ENCODE measurements around the gene CBARP. TPM values are rescaled to one million over a fixed set of nuclear protein-coding genes. Genes with fewer than 3 reads are reported as not detected.

CBARP gene
- total and polyA plus RNA-seq, 7 experiments from 2014 or later, result 0.15 to 0.27 TPM; not detected in 5

- H3K9me3 Mint-ChIP-seq, result peaks cover 0 to 3% (median 0%) of the 10 kb centered on the region in 11 donors
- ATAC-seq, result peak; percentile 56
- peaks cover 7 to 37% (median 15%) of the 10 kb centered on the region in 7 donors for H3K4me1 Mint-ChIP-seq
- H3K36me3 Mint-ChIP-seq, result peaks cover 0 to 2% (median 0%) of the 10 kb centered on the region in 5 donors
- peak overlapping the region in 8 of 9 donors; percentile 61 to 94 (median 80) for H3K27ac Mint-ChIP-seq
- Histone ChIP-seq H3K9me3 (ENCODE audit: control insufficient read depth in 2 of 3, low read length in 3 of 3) (no peaks in the 10 kb centered on the region), H3K27me3 (ENCODE audit: control insufficient read depth in 2 of 2, insufficient read depth in 2 of 2, low read length in 2 of 2) (no peaks in the 10 kb centered on the region), H3K27ac (ENCODE audit: low read depth, low read length) (peak overlapping the region; percentile 42), H3K36me3 (ENCODE audit: control insufficient read depth in 2 of 3, insufficient read depth in 3 of 3, low read length in 3 of 3) (no peaks in the 10 kb centered on the region), H3K4me3 (ENCODE audit: low read length) (no peak overlapping the region), H3K4me1 (ENCODE audit: control insufficient read depth in 2 of 2, insufficient read depth in 2 of 2, low read length in 2 of 2) (peaks cover 29 to 33% of the 10 kb centered on the region in 2 donors)
- DNase-seq, result peak; percentile 75 to 88 (median 83)
- ChIA-PET POLR2A (interaction anchor here (0.6 to 7.7 kb wide), 14 partner anchors 9 to 538 kb away, joined by 3 to 366 read pairs (median 3); partner anchors contain the start of genes ARHGAP45, CIRBP and FAM174C), CTCF (interaction anchor here (0.6 to 4.8 kb wide), 20 partner anchors 9 to 213 kb away, joined by 3 to 164 read pairs (median 6); partner anchors contain the start of genes CIRBP, FAM174C and NDUFS7)
- H3K27me3 Mint-ChIP-seq, result peaks cover 0 to 10% (median 0%) of the 10 kb centered on the region in 5 donors
- intact Hi-C loops (cut with micrococcal nuclease), result loop anchor here (1.0 to 10.0 kb wide), 7 partner anchors 22 to 579 kb away; partner anchors contain the start of genes DAZAP1 (in 1 of the 2), GAMT (in 1 of the 2), PTBP1 (in 1 of the 2) and RNF126 (in 1 of the 2)
- H3K4me3 Mint-ChIP-seq, result peak overlapping the region in 8 of 10 donors; percentile 19 to 87 (median 62)
Observed at GRCh38 chr19:1243768-1244692, 6.2 kb upstream of the CBARP start.

- peak; percentile 76 to 91 (median 85) for DNase-seq
- Histone ChIP-seq H3K9me3 (ENCODE audit: control insufficient read depth in 2 of 3, low read length in 3 of 3) (no peaks in the 10 kb centered on the region), H3K4me1 (ENCODE audit: control insufficient read depth in 2 of 2, insufficient read depth in 2 of 2, low read length in 2 of 2) (peaks cover 29 to 33% of the 10 kb centered on the region in 2 donors), H3K4me3 (ENCODE audit: low read length) (peak within 1 kb of the TSS; percentile 57), H3K36me3 (ENCODE audit: control insufficient read depth in 2 of 3, insufficient read depth in 3 of 3, low read length in 3 of 3) (no peaks in the 10 kb centered on the region), H3K27me3 (ENCODE audit: control insufficient read depth in 2 of 2, insufficient read depth in 2 of 2, low read length in 2 of 2) (no peaks in the 10 kb centered on the region), H3K27ac (ENCODE audit: low read depth, low read length) (peak within 1 kb of the TSS; percentile 82)
- peak within 1 kb of the TSS; percentile 86 to 96 (median 90) for H3K4me3 Mint-ChIP-seq
- intact Hi-C loops (cut with micrococcal nuclease), result loop anchor here (1.0 to 10.0 kb wide), 14 partner anchors 28 to 577 kb away; partner anchors contain the start of genes RNU6-2 (in 2 of the 2), TMEM259 (in 2 of the 2), ARHGAP45 (in 1 of the 2) and CIRBP (in 1 of the 2)
- H3K9me3 Mint-ChIP-seq, result peaks cover 0 to 3% (median 0%) of the 10 kb centered on the region in 11 donors
- ATAC-seq, result peak; percentile 74
- POLR2A ChIA-PET, result interaction anchor here (0.6 to 7.7 kb wide), 5 partner anchors 21 to 378 kb away, joined by 3 to 366 read pairs (median 3); partner anchors contain the start of genes CIRBP and FAM174C
- CTCF ChIA-PET, result interaction anchor here (1.3 kb wide), 1 partner anchor 25 kb away, joined by 3 read pairs; no protein-coding TSS in a partner anchor
- H3K36me3 Mint-ChIP-seq, result peaks cover 0 to 2% (median 0%) of the 10 kb centered on the region in 5 donors
- peaks cover 4 to 18% (median 9%) of the 10 kb centered on the region in 5 donors for H3K27me3 Mint-ChIP-seq
- H3K27ac Mint-ChIP-seq, result peak within 1 kb of the TSS; percentile 81 to 96 (median 93)
- H3K4me1 Mint-ChIP-seq, result peaks cover 16 to 47% (median 25%) of the 10 kb centered on the region in 7 donors
Observed at GRCh38 chr19:1241417-1242095, 3.8 kb upstream of the CBARP start, which contains the start of gene ATP5F1D. TSS of gene ATP5F1D (plus strand) at chr19:1241751. CDS start at chr19:1241851, 100 bp downstream.

DNA sequence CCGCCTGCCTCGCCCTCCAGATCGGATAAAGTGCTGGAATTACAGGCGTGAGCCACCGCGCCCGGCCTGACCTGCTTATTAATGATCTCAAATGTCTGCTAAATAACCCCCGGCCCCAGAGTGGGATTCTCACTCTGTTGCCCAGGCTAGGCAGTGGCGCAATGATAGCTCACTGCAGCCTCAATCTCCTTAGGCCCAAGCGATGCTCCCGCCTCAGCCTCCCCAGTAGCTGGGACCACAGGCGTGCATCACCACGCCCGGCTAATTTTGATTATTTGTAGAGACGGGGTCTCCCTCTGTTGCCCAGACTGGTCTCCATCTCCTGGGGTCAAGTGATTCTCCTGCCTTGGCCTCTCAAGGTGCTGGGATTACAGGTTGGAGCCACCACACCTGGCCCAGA lies 3.1 kb upstream of the CBARP start:
- peak overlapping the region; percentile 82 for H3K27ac ChIP-seq (ENCODE audit: low read depth, low read length)
- H3K4me1 ChIP-seq (ENCODE audit: control insufficient read depth in 2 of 2, insufficient read depth in 2 of 2, low read length in 2 of 2), result peaks cover 29 to 33% of the 10 kb centered on the region in 2 donors
- Mint-ChIP-seq H3K9me3 (peaks cover 0 to 3% (median 0%) of the 10 kb centered on the region in 11 donors), H3K27me3 (peaks cover 4 to 22% (median 9%) of the 10 kb centered on the region in 5 donors), H3K4me1 (peaks cover 16 to 47% (median 25%) of the 10 kb centered on the region in 7 donors), H3K27ac (peak overlapping the region; percentile 41 to 96 (median 92)), H3K4me3 (peak overlapping the region; percentile 86 to 96 (median 90)), H3K36me3 (peaks cover 0 to 2% (median 0%) of the 10 kb centered on the region in 5 donors)
- intact Hi-C loops (cut with micrococcal nuclease), result loop anchor here (1.0 to 10.0 kb wide), 16 partner anchors 28 to 576 kb away; partner anchors contain the start of genes RNU6-2 (in 2 of the 2), STK11 (in 2 of the 2), TMEM259 (in 2 of the 2) and ARHGAP45 (in 1 of the 2)
- no peaks in the 10 kb centered on the region for H3K36me3 ChIP-seq (ENCODE audit: control insufficient read depth in 2 of 3, insufficient read depth in 3 of 3, low read length in 3 of 3)
- CTCF ChIA-PET, result interaction anchor here (1.0 to 1.3 kb wide), 2 partner anchors 25 to 28 kb away, joined by 3 to 4 read pairs; partner anchors contain the start of gene CIRBP
- H3K9me3 ChIP-seq (ENCODE audit: control insufficient read depth in 2 of 3, low read length in 3 of 3), result no peaks in the 10 kb centered on the region
- H3K4me3 ChIP-seq (ENCODE audit: low read length), result peak overlapping the region; percentile 57
- POLR2A ChIA-PET, result interaction anchor here (0.6 to 7.7 kb wide), 6 partner anchors 22 to 377 kb away, joined by 3 to 366 read pairs (median 3); partner anchors contain the start of genes CIRBP and FAM174C
- no peak for ATAC-seq
- DNase-seq, result no peak
- no peaks in the 10 kb centered on the region for H3K27me3 ChIP-seq (ENCODE audit: control insufficient read depth in 2 of 2, insufficient read depth in 2 of 2, low read length in 2 of 2)

DNA sequence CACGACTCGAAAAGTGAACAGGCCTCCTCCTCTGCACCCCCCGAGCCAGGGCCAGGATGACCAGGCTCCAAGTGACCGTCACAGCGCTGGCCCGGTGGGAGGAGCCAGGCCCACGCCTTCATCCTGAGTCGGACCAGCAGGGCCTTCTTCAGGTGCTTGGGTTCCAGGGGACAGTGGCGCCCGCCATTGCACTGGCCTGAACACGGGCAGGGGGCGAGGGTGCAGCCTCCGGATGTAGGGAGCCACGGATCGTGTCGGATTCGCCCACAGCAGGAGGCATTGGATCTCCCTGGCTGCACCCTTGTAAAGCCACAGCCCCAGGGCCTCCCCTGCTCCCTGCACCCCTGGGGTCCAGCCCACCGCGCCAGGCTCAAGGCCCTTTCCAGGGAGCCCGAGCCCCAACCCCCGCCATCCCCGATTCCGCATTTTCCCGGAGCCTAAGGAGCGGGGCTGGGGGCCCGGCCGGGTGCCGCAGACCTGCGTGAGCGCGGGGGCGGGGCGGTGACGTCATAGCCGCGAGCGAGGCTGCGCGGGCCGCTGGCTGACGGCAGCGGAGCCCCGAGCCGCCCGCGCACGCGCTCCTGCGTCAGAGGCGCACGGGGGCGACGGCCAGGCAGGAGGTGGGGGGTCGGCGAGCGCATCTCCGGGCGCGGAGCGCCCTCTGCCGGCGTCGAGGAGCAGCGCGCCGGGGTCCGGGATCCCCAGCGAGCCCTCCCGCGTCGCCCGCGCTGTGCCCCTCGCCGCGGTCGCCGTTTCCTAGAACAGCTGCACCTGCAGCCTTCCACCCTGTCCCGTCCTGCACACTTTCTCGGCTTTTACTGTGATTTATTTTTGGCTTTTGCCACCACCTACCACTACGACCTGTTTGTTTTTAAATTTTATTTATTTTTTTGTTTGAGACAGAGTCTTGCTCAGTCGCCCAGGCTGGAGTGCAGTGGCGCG lies 2.3 kb upstream of the CBARP start:
- H3K27ac ChIP-seq (ENCODE audit: low read depth, low read length), result peak overlapping the region; percentile 73
- H3K4me1 ChIP-seq (ENCODE audit: control insufficient read depth in 2 of 2, insufficient read depth in 2 of 2, low read length in 2 of 2), result peaks cover 27 to 31% of the 10 kb centered on the region in 2 donors
- H3K27me3 Mint-ChIP-seq, result peaks cover 4 to 22% (median 9%) of the 10 kb centered on the region in 5 donors
- H3K36me3 Mint-ChIP-seq, result peaks cover 0 to 2% (median 0%) of the 10 kb centered on the region in 5 donors
- ChIA-PET CTCF (interaction anchor here (1.0 to 1.6 kb wide), 3 partner anchors 26 to 126 kb away, joined by 3 to 5 read pairs (median 4); partner anchors contain the start of gene CIRBP), POLR2A (interaction anchor here (0.6 to 7.7 kb wide), 6 partner anchors 22 to 152 kb away, joined by 3 to 366 read pairs (median 7); partner anchors contain the start of genes CIRBP and FAM174C)
- peaks cover 0 to 3% (median 0%) of the 10 kb centered on the region in 11 donors for H3K9me3 Mint-ChIP-seq
- H3K4me1 Mint-ChIP-seq, result peaks cover 16 to 47% (median 25%) of the 10 kb centered on the region in 7 donors
- intact Hi-C loops (cut with micrococcal nuclease), result loop anchor here (1.0 to 10.0 kb wide), 11 partner anchors 35 to 575 kb away; partner anchors contain the start of genes ARHGAP45 (in 1 of the 2), DAZAP1 (in 1 of the 2), GAMT (in 1 of the 2) and PTBP1 (in 1 of the 2)
- no peaks in the 10 kb centered on the region for H3K36me3 ChIP-seq (ENCODE audit: control insufficient read depth in 2 of 3, insufficient read depth in 3 of 3, low read length in 3 of 3)
- H3K4me3 ChIP-seq (ENCODE audit: low read length), result peak overlapping the region; percentile 57
- H3K27me3 ChIP-seq (ENCODE audit: control insufficient read depth in 2 of 2, insufficient read depth in 2 of 2, low read length in 2 of 2), result no peaks in the 10 kb centered on the region
- peak; percentile 81 for ATAC-seq
- H3K9me3 ChIP-seq (ENCODE audit: control insufficient read depth in 2 of 3, low read length in 3 of 3), result no peaks in the 10 kb centered on the region
- peak overlapping the region; percentile 21 to 96 (median 76) for H3K4me3 Mint-ChIP-seq
- peak overlapping the region in 6 of 9 donors; percentile 70 to 93 (median 88) for H3K27ac Mint-ChIP-seq
- peak; percentile 92 to 98 (median 94) for DNase-seq

- intact Hi-C loops (cut with micrococcal nuclease), result no loop called here
- ATAC-seq, result no peak
- Histone ChIP-seq H3K27me3 (ENCODE audit: control insufficient read depth in 2 of 2, insufficient read depth in 2 of 2, low read length in 2 of 2) (no peaks in the 10 kb centered on the region), H3K36me3 (ENCODE audit: control insufficient read depth in 2 of 3, insufficient read depth in 3 of 3, low read length in 3 of 3) (no peaks in the 10 kb centered on the region), H3K4me1 (ENCODE audit: control insufficient read depth in 2 of 2, insufficient read depth in 2 of 2, low read length in 2 of 2) (peaks cover 20 to 24% of the 10 kb centered on the region in 2 donors), H3K9me3 (ENCODE audit: control insufficient read depth in 2 of 3, low read length in 3 of 3) (no peaks in the 10 kb centered on the region), H3K27ac (ENCODE audit: low read depth, low read length) (peak overlapping the region; percentile 73), H3K4me3 (ENCODE audit: low read length) (no peak overlapping the region)
- Mint-ChIP-seq H3K27ac (peak overlapping the region in 8 of 9 donors; percentile 29 to 93 (median 86)), H3K4me3 (peak overlapping the region; percentile 25 to 93 (median 78)), H3K27me3 (peaks cover 4 to 22% (median 9%) of the 10 kb centered on the region in 5 donors), H3K4me1 (peaks cover 14 to 43% (median 23%) of the 10 kb centered on the region in 7 donors), H3K36me3 (peaks cover 0 to 2% (median 0%) of the 10 kb centered on the region in 5 donors), H3K9me3 (peaks cover 0 to 3% (median 0%) of the 10 kb centered on the region in 11 donors)
- ChIA-PET POLR2A (interaction anchor here (0.6 to 2.7 kb wide), 3 partner anchors 29 to 106 kb away, joined by 3 to 17 read pairs (median 11); partner anchors contain the start of genes CIRBP and FAM174C), CTCF (interaction anchor here (1.6 kb wide), 1 partner anchor 126 kb away, joined by 5 read pairs; no protein-coding TSS in a partner anchor)
- DNase-seq, result no peak
Observed at GRCh38 chr19:1239420-1239795, 1.6 kb upstream of the CBARP start.

Measured in naive thymus-derived CD4-positive, alpha-beta T cell (primary cell).